ENCODE data around the gene DYNAP.

Gene DYNAP

GRCh38 chr18:54613174-54613573, 22.1 kb downstream of the DYNAP start:
- Histone ChIP-seq H3K9me3 (ENCODE audit: insufficient read depth, low read length) (no peaks in the 10 kb centered on the region), H3K4me3 (ENCODE audit: low read length) (no peak overlapping the region), H3K27ac (ENCODE audit: low read length) (no peak overlapping the region), H3K36me3 (replicated peaks; ENCODE audit: low read depth, low read length) (no peaks in the 10 kb centered on the region), H4K20me1 (ENCODE audit: insufficient read depth, low read length) (no peaks in the 10 kb centered on the region), H3K4me1 (ENCODE audit: low read length) (no peaks in the 10 kb centered on the region), H2AFZ (ENCODE audit: low read depth, low read length) (no peak overlapping the region), H3K27me3 (ENCODE audit: low read depth, low read length) (no peaks in the 10 kb centered on the region), H3K9ac (ENCODE audit: low read length) (no peak overlapping the region), H3K79me2 (ENCODE audit: low read length) (no peaks in the 10 kb centered on the region), H3K4me2 (ENCODE audit: low read length) (no peak overlapping the region)
- TF ChIP-seq CTCF (IDR thresholded peaks at IDR 0.05; ENCODE audit: low read depth, low read length), result no peak
- no peak for TF ChIP-seq EZH2phosphoT487 (IDR thresholded peaks at IDR 0.05; ENCODE audit: low read depth)

- H3K4me3 ChIP-seq (ENCODE audit: low read length), result no peak overlapping the region
- no peak overlapping the region for H2AFZ ChIP-seq (ENCODE audit: low read depth, low read length)
- no peaks in the 10 kb centered on the region for H3K79me2 ChIP-seq (ENCODE audit: low read length)
- H3K36me3 ChIP-seq (replicated peaks; ENCODE audit: low read depth, low read length), result no peaks in the 10 kb centered on the region
- no peaks in the 10 kb centered on the region for H3K4me1 ChIP-seq (ENCODE audit: low read length)
- no peaks in the 10 kb centered on the region for H3K9me3 ChIP-seq (ENCODE audit: insufficient read depth, low read length)
- no peaks in the 10 kb centered on the region for H4K20me1 ChIP-seq (ENCODE audit: insufficient read depth, low read length)
- no peak for TF ChIP-seq CTCF (IDR thresholded peaks at IDR 0.05; ENCODE audit: low read depth, low read length)
- no peak for TF ChIP-seq EZH2phosphoT487 (IDR thresholded peaks at IDR 0.05; ENCODE audit: low read depth)
- H3K4me2 ChIP-seq (ENCODE audit: low read length), result no peak overlapping the region
- H3K27me3 ChIP-seq (ENCODE audit: low read depth, low read length), result no peaks in the 10 kb centered on the region
- no peak overlapping the region for H3K9ac ChIP-seq (ENCODE audit: low read length)
- H3K27ac ChIP-seq (ENCODE audit: low read length), result no peak overlapping the region
These were observed 25.3 kb downstream of the DYNAP start for GRCh38 chr18:54616220-54616848.

DNA sequence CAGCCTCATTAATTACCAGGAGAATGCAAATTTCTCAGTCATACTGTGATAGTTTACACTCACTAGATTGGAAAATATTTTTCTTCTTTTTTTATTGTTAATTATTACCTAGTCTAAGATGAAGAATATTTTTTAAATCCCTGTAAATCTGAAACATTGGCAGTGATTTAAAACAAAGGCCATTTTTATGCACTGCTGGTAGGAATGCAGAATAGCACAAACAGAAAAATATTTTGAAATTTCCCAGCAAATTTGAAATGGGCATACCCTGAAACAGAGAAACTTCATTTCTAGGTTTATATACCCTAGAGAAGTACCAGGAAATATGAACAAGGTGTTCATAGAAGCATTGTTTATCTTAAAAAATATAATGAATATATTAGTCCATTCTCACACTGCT, 31.0 kb downstream of the DYNAP start:
- H3K4me3 ChIP-seq (ENCODE audit: low read length), result no peak overlapping the region
- H3K79me2 ChIP-seq (ENCODE audit: low read length), result no peaks in the 10 kb centered on the region
- TF ChIP-seq CTCF (IDR thresholded peaks at IDR 0.05; ENCODE audit: low read depth, low read length) (no peak), EZH2phosphoT487 (IDR thresholded peaks at IDR 0.05; ENCODE audit: low read depth) (no peak)
- no peak overlapping the region for H3K9ac ChIP-seq (ENCODE audit: low read length)
- no peaks in the 10 kb centered on the region for H3K27me3 ChIP-seq (ENCODE audit: low read depth, low read length)
- H3K36me3 ChIP-seq (replicated peaks; ENCODE audit: low read depth, low read length), result no peaks in the 10 kb centered on the region
- no peak overlapping the region for H3K27ac ChIP-seq (ENCODE audit: low read length)
- no peak overlapping the region for H3K4me2 ChIP-seq (ENCODE audit: low read length)
- no peaks in the 10 kb centered on the region for H3K9me3 ChIP-seq (ENCODE audit: insufficient read depth, low read length)
- no peaks in the 10 kb centered on the region for H4K20me1 ChIP-seq (ENCODE audit: insufficient read depth, low read length)
- no peak overlapping the region for H2AFZ ChIP-seq (ENCODE audit: low read depth, low read length)
- H3K4me1 ChIP-seq (ENCODE audit: low read length), result no peaks in the 10 kb centered on the region

GRCh38 chr18:54626779-54627178, 35.7 kb downstream of the DYNAP start:
- H3K4me1 ChIP-seq (ENCODE audit: low read length), result no peaks in the 10 kb centered on the region
- H3K36me3 ChIP-seq (replicated peaks; ENCODE audit: low read depth, low read length), result no peaks in the 10 kb centered on the region
- no peak overlapping the region for H3K9ac ChIP-seq (ENCODE audit: low read length)
- no peaks in the 10 kb centered on the region for H3K9me3 ChIP-seq (ENCODE audit: insufficient read depth, low read length)
- TF ChIP-seq CTCF (IDR thresholded peaks at IDR 0.05; ENCODE audit: low read depth, low read length) (no peak), EZH2phosphoT487 (IDR thresholded peaks at IDR 0.05; ENCODE audit: low read depth) (no peak)
- no peak overlapping the region for H3K4me3 ChIP-seq (ENCODE audit: low read length)
- no peaks in the 10 kb centered on the region for H4K20me1 ChIP-seq (ENCODE audit: insufficient read depth, low read length)
- no peaks in the 10 kb centered on the region for H3K79me2 ChIP-seq (ENCODE audit: low read length)
- no peaks in the 10 kb centered on the region for H3K27me3 ChIP-seq (ENCODE audit: low read depth, low read length)
- no peak overlapping the region for H3K4me2 ChIP-seq (ENCODE audit: low read length)
- no peak overlapping the region for H2AFZ ChIP-seq (ENCODE audit: low read depth, low read length)
- H3K27ac ChIP-seq (ENCODE audit: low read length), result no peak overlapping the region
